K562 (cell line): ENCODE results near the gene STPG2. TPM values are rescaled to one million over a fixed set of nuclear protein-coding genes. Genes with fewer than 3 reads are reported as not detected.

Source experiments
- HEY1 ChIP-seq: fragments of 250-450 bp; sonication (Bioruptor Pico); IDR thresholded peaks from 2 replicates; pipeline ENCODE4 v1.5.0; 2020; ENCODE audit warnings: mild to moderate bottlenecking, moderate library complexity, borderline replicate concordance
- NCOR1 ChIP-seq: fragments of 450-650 bp; IDR thresholded peaks from 2 replicates; pipeline ENCODE4 v1.6.1; 2016; ENCODE audit warnings: mild to moderate bottlenecking, moderate library complexity
- ZNF3 ChIP-seq: fragments of 250-450 bp; sonication (Bioruptor Pico); IDR thresholded peaks from 2 replicates; pipeline ENCODE4 v1.5.0; 2021; ENCODE audit warnings: mild to moderate bottlenecking, moderate library complexity
- ZNF407 ChIP-seq: fragments of 450-650 bp; IDR thresholded peaks from 2 replicates; pipeline ENCODE4 v1.6.1; 2016; ENCODE audit warnings: low read depth
- polyA plus RNA-seq, 8 experiments: library from polyadenylated mRNA; depleted of rRNA in 4 of 8; stranded (reverse) in 5 of 8; unstranded in 3 of 8; fragments of >200 nt; fragmentation: Nextera tagmentation in 2 of 8; fragmentation: Illumina TruSeq in 1 of 8; extraction: Ambion mirVana in 2 of 8; extraction: Trizol in 1 of 8; gene quantifications; 2 replicates each; pipeline versions ENCODE4 v1.2.1 to v1.2.3, GENCODE V29; 2011 to 2014; ENCODE audit warnings: inconsistent platforms in 1 of 8, missing spikeins in 1 of 8
- total RNA-seq, 7 experiments: library from RNA; depleted of rRNA in 6 of 7; stranded (reverse); fragments of >200 nt in 6 of 7; fragmentation: Illumina TruSeq in 2 of 7; extraction: Trizol in 2 of 7; gene quantifications; 2 replicates each; pipeline versions ENCODE4 v1.2.1 to v1.2.3, GENCODE V29; 2011 to 2021; ENCODE audit warnings: low replicate concordance in 1 of 7

STPG2 gene
- total and polyA plus RNA-seq, 9 of the 15 experiments (the other 6 are each of a cell fraction or from before 2014, with no cell fraction given), result not detected

DNA sequence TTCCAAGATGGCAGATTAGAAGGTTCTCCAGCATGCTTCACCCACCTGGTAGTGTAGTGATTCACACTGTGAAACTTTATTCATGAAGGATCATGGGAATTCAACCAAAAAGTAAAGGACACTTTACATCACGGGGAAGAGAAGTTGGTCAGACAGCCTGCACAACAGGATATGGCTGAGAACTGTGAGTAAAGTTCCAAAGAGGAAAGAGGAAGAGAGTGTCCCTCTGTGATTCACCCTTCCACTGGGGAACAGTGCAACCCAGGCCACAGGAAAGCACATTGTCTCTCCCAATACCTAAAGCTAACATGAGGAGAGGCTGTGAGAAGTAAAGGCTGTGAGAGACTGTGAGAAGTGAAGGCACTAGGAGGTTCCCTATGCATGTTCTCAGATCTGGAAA is 137.2 kb downstream of the STPG2 start (continued):
- TF ChIP-seq ZNF407 (no peak), ZNF3 (CRISPR knock-in tag) (no peak), NCOR1 (no peak), HEY1 (CRISPR knock-in tag) (no peak)
